Hematopoietic multipotent progenitor cell (in vitro differentiated cells): ENCODE results near the gene HOXD11. TPM values are rescaled to one million over a fixed set of nuclear protein-coding genes. Genes with fewer than 3 reads are reported as not detected.

Experiments used
- DNase-seq, 3 donors: peaks; one replicate each; pipeline ENCODE4 v3.0.0-alpha.2; 2011 to 2015; ENCODE audit warnings: low read depth in 2 of 3, low spot score in 2 of 3
- total RNA-seq: library from RNA; depleted of rRNA; stranded (reverse); fragments of >200 nt; gene quantifications from one replicate; pipeline ENCODE4 v1.2.3, GENCODE V29; 2012

HOXD11 gene
- total RNA-seq, 1 donor = not detected

- DNase-seq = no peak
Observed at GRCh38 chr2:176117823-176118371, 10.8 kb downstream of the HOXD11 start.

DNA sequence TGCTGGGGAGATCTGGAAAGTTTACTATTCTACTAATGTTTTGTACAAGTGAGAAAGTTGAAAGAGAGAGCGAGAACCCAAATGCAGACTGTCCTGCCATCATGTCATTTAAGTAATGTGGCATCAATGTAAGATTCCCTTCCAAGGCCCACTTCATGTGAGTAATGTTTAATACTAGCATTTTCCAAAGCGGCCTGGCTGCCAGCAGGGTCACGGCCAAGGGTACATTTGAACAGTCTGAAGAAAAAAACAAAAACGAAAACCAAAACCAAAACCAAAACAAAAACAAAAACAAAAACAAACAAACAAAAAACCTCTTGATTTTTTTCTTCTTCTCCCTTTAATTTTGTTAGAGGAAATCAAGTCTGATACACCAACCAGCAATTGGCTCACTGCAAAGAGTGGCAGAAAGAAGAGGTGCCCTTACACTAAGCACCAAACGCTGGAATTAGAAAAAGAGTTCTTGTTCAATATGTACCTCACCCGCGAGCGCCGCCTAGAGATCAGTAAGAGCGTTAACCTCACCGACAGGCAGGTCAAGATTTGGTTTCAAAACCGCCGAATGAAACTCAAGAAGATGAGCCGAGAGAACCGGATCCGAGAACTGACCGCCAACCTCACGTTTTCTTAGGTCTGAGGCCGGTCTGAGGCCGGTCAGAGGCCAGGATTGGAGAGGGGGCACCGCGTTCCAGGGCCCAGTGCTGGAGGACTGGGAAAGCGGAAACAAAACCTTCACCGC is 11.7 kb downstream of the HOXD11 start:
- DNase-seq = peak in 2 of 3 donors; percentile 56 to 72

DNA sequence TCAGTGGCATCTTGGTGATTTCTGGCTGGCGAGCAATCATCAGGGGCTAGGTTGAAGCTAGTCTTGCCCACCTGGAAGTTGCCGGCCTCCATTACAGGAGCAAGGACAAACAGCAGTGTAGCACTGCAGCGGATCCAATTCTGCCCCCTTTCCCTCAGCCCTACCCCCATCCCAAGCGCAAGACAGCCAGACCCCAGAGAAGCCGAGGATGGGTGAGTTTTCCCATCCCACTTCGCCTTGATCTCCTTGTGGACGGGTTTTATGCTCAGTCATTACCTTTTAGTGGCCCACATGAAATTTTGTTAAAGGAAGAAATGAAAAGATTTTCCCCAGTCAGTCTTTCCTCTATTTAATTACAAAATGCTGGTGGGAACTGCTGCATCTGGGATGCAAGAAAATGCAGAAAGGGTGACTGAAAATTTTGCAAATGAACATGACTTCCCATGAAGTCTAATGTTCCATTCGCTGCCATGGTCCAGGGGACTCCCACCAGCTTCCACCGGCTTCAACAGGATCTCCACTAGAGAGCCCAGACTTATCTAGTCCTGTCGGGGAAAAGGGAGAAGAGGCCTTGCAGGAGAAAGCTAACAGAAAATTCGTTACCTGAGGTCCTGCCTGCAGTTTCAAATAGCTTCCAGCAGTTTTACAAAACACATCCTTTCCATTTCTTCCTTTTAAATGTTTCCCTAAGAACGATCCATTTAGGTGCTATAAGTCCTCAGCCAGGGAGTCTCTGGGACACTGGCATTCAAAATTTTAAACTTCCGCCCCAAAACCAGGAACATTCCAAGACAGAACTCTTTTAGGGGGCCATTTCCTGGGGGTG is 13.5 kb downstream of the HOXD11 start:
- DNase-seq = no peak

- DNase-seq = no peak
Observed at GRCh38 chr2:176121190-176122051, 14.3 kb downstream of the HOXD11 start.

DNA sequence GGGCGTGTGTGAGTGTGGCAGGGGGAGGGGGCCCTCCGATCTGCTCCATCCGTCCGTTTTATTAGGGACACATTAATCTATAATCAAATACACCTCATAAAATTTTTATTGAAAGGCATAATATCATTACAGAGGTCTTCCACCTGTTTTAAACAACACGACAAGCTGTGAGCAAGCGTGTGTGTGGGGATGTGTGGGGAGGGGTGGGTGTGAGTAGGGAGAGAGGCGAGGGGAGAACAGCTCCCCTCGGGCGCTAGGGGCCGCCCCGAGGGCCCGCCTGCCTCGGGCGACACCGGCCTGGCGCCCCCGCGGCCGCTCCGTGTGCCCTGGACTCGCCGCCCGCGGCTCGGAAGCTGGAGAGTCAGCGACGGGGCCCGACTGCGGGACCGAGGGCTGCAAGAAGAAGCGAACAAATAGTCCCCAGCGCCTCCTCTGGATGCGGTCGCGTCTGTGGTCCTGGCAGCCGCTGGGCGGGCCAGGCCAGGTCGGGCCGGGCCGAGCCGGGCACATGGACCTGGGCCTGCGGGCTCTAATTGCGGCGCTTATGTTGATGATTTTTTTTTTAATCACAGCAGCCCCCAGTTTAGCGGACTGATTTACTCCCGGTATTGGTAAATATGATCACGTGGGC is 15.1 kb downstream of the HOXD11 start:
- DNase-seq = no peak

GRCh38 chr2:176122683-176123410 is 15.8 kb downstream of the HOXD11 start, which contains the start of gene HOXD9:
Gene HOXD9 (plus strand): TSS chr2:176122719. CDS start chr2:176122769, 50 bp downstream.
- DNase-seq = peak in 1 of 3 donors; percentile 37

GRCh38 chr2:176123411-176124109 is 16.5 kb downstream of the HOXD11 start:
- DNase-seq = no peak

DNA sequence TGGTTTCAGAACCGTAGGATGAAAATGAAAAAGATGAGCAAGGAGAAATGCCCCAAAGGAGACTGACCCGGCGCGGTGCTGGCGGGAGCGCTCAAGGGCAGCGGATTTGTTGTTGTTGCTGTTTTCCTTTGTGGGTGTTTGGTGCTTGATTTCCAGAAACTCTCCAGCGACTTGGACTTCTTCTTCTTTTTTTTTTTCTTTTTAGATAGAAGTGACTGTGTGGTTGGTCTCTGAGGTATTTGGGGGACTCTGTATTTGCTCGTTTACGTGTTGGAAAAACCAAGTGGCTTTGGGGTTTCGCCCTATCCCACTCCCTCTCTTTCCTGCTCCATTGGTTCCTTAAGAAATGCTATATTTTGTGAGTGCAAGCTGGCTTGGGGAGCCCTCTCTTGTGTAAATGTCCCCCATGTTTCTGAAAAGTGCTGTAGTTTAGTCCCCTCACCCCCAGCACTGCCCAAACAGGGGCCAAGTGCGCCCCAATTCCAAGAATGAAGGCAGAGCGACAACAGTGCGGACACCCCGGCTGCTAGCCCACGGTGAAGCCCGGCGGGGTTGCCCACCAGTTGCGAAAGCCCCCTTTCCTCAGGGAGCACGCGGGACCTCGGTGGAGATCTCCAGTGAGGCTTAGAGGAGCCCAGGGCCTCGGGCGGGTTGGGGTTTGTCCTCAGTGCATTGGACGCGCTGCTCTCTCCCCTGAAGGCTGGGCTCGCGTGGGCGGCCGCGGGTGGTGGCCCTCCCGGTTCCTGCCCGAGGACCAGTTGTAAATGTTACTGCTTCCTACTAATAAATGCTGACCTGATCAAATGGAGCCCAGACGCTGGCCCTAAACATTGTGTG is 17.2 kb downstream of the HOXD11 start:
- DNase-seq = no peak

DNA sequence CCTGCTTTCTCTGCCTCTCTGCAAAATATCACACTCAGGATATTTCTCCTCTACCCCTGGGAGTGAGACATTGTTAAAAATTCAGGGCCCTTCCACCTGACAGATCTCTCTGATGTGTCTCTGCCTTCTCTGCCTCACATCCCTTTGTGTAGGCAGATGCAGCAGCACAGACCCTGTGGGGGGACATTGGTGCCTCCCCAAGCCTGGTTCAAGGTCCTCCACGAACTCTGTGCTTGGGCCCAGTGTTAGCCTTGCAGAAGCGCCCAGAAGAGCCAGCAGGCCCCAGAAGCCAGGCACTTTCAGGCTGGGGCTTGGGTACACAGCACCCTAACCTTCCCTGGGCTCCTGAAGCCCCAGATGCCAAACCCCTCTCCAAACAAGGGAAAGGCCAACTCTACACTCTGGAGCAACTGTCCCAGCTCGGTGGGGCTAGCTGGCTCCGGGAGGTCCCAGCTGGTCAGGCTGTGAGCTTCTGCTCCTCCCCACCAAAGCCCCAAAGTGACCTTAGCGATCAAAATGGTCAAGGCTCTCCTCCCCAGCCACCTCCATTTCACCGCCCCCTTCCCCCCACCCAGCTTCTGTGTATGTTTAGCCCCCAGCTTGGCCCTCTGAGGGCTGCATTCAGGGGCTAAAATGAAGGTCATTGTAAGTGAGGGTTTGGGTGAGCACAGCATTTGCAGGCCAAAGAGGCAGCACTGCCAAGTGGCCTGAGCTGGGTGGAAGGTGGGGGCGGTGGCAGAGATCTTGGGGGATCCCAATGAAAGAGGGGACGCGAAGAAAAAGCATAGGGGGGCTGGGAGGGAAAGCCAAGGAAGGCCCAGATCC is 18.1 kb downstream of the HOXD11 start:
- no peak for DNase-seq

DNA sequence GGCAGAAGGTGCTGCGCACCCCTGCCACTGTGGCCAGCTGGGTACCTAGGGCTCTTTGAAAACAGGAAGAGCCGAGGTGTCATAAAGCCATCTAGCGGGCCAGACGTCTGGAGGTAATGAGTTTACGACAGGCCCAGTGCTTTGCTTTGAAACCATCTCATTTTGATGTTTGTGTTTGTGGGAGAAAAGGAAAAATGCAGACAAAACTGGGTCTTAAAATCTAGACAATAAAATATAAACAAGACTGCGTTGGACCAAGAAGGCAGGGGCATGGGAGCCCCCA is 18.6 kb downstream of the HOXD11 start:
- DNase-seq = no peak

GRCh38 chr2:176126929-176127773 is 20.1 kb downstream of the HOXD11 start:
- DNase-seq = peak; percentile 61 to 80 (median 71)

DNA sequence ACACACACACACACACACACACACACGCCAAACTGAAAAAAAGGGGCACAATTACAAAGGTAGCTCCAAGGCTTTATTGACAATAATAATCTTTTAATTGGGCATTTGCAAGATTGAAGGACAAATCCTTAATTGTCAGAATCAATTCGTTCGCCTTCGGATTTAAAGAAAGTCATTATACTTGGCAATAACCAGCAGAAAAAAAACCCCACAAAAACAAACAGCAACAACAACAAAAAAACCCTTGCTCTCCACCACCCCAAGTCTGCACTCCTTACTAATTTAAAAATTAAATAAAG is 20.6 kb downstream of the HOXD11 start:
- no peak for DNase-seq

GRCh38 chr2:176128172-176128981 is 21.3 kb downstream of the HOXD11 start:
- DNase-seq = no peak

DNA sequence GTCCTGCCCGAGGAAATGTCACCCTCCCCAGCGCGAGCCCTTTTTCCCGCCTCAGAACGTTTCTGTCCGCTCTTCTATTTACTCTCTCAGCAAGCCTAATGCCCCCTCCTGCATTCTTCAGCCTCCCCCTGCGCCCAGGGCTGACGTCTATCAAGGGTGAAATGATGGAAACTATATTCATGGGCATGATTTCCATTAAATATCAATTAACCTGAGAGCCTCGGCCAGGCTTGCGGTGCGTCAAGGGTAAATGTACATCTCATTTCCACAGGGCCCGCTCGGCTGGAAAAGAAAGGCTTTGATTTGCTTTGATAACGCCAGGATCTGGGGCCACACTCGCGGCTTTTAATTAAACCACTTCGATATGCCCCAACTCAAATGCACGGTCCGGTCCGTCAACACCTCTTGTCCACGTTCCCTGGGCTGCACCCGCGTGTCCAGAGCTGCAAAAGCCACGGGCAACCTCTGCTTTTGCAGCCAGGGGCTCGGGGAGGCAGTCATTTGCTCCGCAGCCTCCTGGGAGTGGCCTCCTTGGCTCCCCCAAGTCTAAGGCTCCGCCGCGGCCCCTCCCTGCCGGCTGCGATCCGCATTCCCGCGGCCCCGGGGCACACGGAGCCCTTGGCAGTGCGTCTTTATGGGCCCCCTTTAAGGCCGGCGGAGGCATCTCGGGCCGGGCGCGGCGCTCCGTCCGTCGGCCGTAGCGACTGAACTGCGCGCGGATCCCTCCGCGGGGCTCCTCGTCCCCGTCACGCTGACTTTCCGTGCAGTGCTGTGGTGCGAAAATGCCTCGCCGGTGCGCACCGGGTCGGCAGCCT is 22.1 kb downstream of the HOXD11 start, which contains the start of gene HOXD8:
Gene HOXD8 (plus strand): TSS at position 724 of the 815 bp plus-strand sequence. CDS start 662 bp downstream, outside the sequence.
- no peak for DNase-seq

- no peak for DNase-seq
Observed at GRCh38 chr2:176129813-176130146, 22.7 kb downstream of the HOXD11 start.
